DLD1 (cell line): Measurements from ENCODE around the gene MT1G.
"Not testable (repeated sequence)": the region's sequence is repeated elsewhere in the genome, so short reads cannot be mapped to it uniquely, and the experiment has no call there.

Experiments
- in situ Hi-C: cut with HindIII; loops from 2 replicates; pipeline ENCODE4 v1.10.0; 2017; ENCODE audit warnings: low sequenced_read_pairs

The MT1G gene

GRCh38 chr16:56637814-56638750, 29.8 kb downstream of the MT1G start, which contains the start of gene MT1A:
Gene MT1A, plus strand, starts transcription at chr16:56638666. Its CDS starts 73 bp downstream, at chr16:56638739.
- in situ Hi-C loops, result no loop called here

- in situ Hi-C loops, result no loop called here
Measured at GRCh38 chr16:56636616-56637413, 31.1 kb downstream of the MT1G start.

GRCh38 chr16:56635441-56635967, 32.4 kb downstream of the MT1G start:
- in situ Hi-C loops, result no loop called here

GRCh38 chr16:56634715-56635440, 33.0 kb downstream of the MT1G start:
- in situ Hi-C loops, result no loop called here

GRCh38 chr16:56633535-56633934, 34.3 kb downstream of the MT1G start:
- in situ Hi-C loops, result no loop called here

- in situ Hi-C loops, result no loop called here
Measured at GRCh38 chr16:56632848-56633365, 35.0 kb downstream of the MT1G start.

- in situ Hi-C loops, result no loop called here
Measured at GRCh38 chr16:56632156-56632847, 35.6 kb downstream of the MT1G start, which contains the start of gene MT1M. Gene MT1M, plus strand, starts transcription at chr16:56632659. Its CDS starts 73 bp downstream, at chr16:56632732.

GRCh38 chr16:56631832-56632155, 36.1 kb downstream of the MT1G start:
- in situ Hi-C loops, result no loop called here

- in situ Hi-C loops, result no loop called here
Measured at GRCh38 chr16:56631197-56631596, 36.7 kb downstream of the MT1G start.

- in situ Hi-C loops, result no loop called here
Measured at GRCh38 chr16:56630134-56630533, 37.7 kb downstream of the MT1G start.

- in situ Hi-C loops, result no loop called here
Measured at GRCh38 chr16:56629531-56629930, 38.3 kb downstream of the MT1G start.

GRCh38 chr16:56628486-56629350, 39.1 kb downstream of the MT1G start:
- in situ Hi-C loops, result no loop called here

- in situ Hi-C loops, result no loop called here
Measured at GRCh38 chr16:56626685-56627084, 41.2 kb downstream of the MT1G start.

- in situ Hi-C loops, result no loop called here
Measured at GRCh38 chr16:56625943-56626654, 41.8 kb downstream of the MT1G start.

GRCh38 chr16:56625140-56625942, 42.5 kb downstream of the MT1G start, which contains the start of gene MT1E:
Gene MT1E, plus strand, starts transcription at chr16:56625781. Its CDS starts 71 bp downstream, at chr16:56625852.
- in situ Hi-C loops, result no loop called here

- in situ Hi-C loops, result no loop called here
Measured at GRCh38 chr16:56623637-56624036, 44.2 kb downstream of the MT1G start.

GRCh38 chr16:56623184-56623583, 44.7 kb downstream of the MT1G start:
- in situ Hi-C loops, result not testable (repeated sequence)
